Measurements from ENCODE around the gene KRT1.

Gene KRT1

GRCh38 chr12:52632656-52633055, 47.6 kb downstream of the KRT1 start:
- DNase-seq, result no peak

GRCh38 chr12:52631676-52632459, 48.3 kb downstream of the KRT1 start:
- no peak for DNase-seq

- DNase-seq, result no peak
Measured at GRCh38 chr12:52631264-52631663, 48.9 kb downstream of the KRT1 start.

- no peak for DNase-seq
Measured at GRCh38 chr12:52630599-52631200, 49.5 kb downstream of the KRT1 start.

- DNase-seq, result no peak
Measured at GRCh38 chr12:52630008-52630500, 50.2 kb downstream of the KRT1 start.

GRCh38 chr12:52629281-52630007, 50.8 kb downstream of the KRT1 start:
- DNase-seq, result no peak

- DNase-seq, result no peak
Measured at GRCh38 chr12:52628841-52629240, 51.4 kb downstream of the KRT1 start.

DNA sequence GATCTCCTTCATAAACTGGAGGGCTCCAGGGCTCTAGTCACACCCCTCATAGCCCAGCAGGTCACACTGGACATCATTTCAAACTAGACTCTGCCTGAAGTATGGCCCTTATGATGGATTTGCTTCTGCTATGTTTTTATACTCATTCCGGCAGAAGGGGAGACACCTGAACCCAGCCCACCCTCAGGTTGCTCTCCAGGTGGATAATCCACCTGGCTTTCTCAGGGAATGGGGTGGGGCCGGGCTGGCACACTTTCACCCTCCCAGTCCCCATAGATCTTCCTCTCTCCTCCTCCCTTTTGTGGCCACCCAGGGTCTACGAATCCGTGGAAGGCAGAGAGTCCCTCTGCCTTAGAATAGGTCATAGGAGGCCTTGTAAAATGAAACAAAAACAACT, 52.1 kb downstream of the KRT1 start:
- DNase-seq, result no peak

GRCh38 chr12:52627395-52628110, 52.7 kb downstream of the KRT1 start:
- DNase-seq, result no peak
